Fibroblast of peridontal ligament (primary cell): ENCODE data around the gene NUP153.
A peak's percentile ranks its signal among the peaks of the same experiment; 100 is the strongest.
"Not testable (repeated sequence)": the region's sequence is repeated elsewhere in the genome, so short reads cannot be mapped to it uniquely, and the experiment has no call there.

Source experiments
- DNase-seq: peaks from one replicate; pipeline ENCODE4 v3.0.0-alpha.2; 2010; ENCODE audit errors: extremely low read depth

NUP153 gene

GRCh38 chr6:17602888-17603287, 103.8 kb downstream of the NUP153 start:
- DNase-seq: no peak

GRCh38 chr6:17601386-17601703, 105.4 kb downstream of the NUP153 start:
- peak; percentile 16 for DNase-seq

GRCh38 chr6:17600527-17601385, 106.0 kb downstream of the NUP153 start:
- DNase-seq: no peak

- DNase-seq: peak; percentile 75
Measured at GRCh38 chr6:17599877-17600526, 106.7 kb downstream of the NUP153 start, which contains the start of gene FAM8A1. Gene FAM8A1 (plus strand): TSS chr6:17600302. CDS start chr6:17600410, 108 bp downstream.

GRCh38 chr6:17596085-17596484, 110.6 kb downstream of the NUP153 start:
- DNase-seq: no peak

- DNase-seq: no peak
Measured at GRCh38 chr6:17593246-17593645, 113.5 kb downstream of the NUP153 start.

GRCh38 chr6:17591287-17591686, 115.4 kb downstream of the NUP153 start:
- no peak for DNase-seq

- peak; percentile 84 for DNase-seq
Measured at GRCh38 chr6:17589406-17590096, 117.2 kb downstream of the NUP153 start.

GRCh38 chr6:17588011-17588410, 118.7 kb downstream of the NUP153 start:
- no peak for DNase-seq

- not testable (repeated sequence) for DNase-seq
Measured at GRCh38 chr6:17586623-17587022, 120.1 kb downstream of the NUP153 start.

GRCh38 chr6:17585766-17586490, 120.8 kb downstream of the NUP153 start:
- no peak for DNase-seq

GRCh38 chr6:17584241-17584803, 122.4 kb downstream of the NUP153 start:
- DNase-seq: peak; percentile 94

- no peak for DNase-seq
Measured at GRCh38 chr6:17583811-17584210, 122.9 kb downstream of the NUP153 start.

- not testable (repeated sequence) for DNase-seq
Measured at GRCh38 chr6:17581282-17581681, 125.4 kb downstream of the NUP153 start.

GRCh38 chr6:17580518-17581048, 126.1 kb downstream of the NUP153 start:
- peak; percentile 11 for DNase-seq

GRCh38 chr6:17577059-17577458, 129.7 kb downstream of the NUP153 start:
- no peak for DNase-seq

GRCh38 chr6:17574866-17575560, 131.7 kb downstream of the NUP153 start:
- peak; percentile 92 for DNase-seq

GRCh38 chr6:17565399-17565798, 141.3 kb downstream of the NUP153 start:
- no peak for DNase-seq
